Measurements from ENCODE around the gene TRIM62. TPM values are rescaled to one million over a fixed set of nuclear protein-coding genes. Genes with fewer than 3 reads are reported as not detected.

TRIM62 gene
- total and polyA plus RNA-seq, 2 donors = 1.8 to 7.8 TPM

DNA sequence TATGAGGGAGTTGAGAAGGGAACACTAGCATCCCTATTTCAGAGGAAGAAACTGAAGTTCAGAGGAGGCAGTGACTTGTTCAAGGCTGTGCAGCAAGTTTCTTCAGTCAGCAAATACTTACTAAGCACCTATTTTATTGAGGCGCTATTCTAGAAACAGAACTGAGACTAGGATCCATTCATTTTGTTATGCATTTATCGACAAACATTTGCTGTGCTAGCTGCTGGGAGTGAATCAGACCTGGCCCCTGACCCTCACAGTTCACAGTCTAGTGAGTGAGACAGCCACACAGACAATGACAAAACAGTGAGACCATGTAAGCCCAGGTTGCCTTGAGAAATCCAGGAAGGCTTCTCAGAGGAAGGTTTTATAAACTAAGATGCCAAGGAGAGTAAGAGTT, 28.2 kb downstream of the TRIM62 start:
- no peaks in the 10 kb centered on the region for H3K9me3 ChIP-seq (ENCODE audit: control insufficient read depth in 2 of 2, insufficient read depth in 1 of 2, low read length in 1 of 2)
- H3K27ac ChIP-seq (ENCODE audit: low read depth in 1 of 2, low read length in 1 of 2) = peak overlapping the region; percentile 27 to 69
- DNase-seq (ENCODE audit: low read depth in 6 of 9, low spot score in 9 of 9) = no peak
- H3K27me3 ChIP-seq (ENCODE audit: control insufficient read depth in 2 of 2, insufficient read depth in 1 of 2, low read length in 1 of 2) = no peaks in the 10 kb centered on the region
- peaks cover 6 to 19% of the 10 kb centered on the region in 2 donors for H3K4me1 ChIP-seq (ENCODE audit: control insufficient read depth in 2 of 2, insufficient read depth in 2 of 2, low read length in 2 of 2)
- WGBS = 98% methylated on average over 2 of the region's 2 CpGs
- no peak overlapping the region for H3K4me3 ChIP-seq (ENCODE audit: low read length in 2 of 2)
- peaks cover 5 to 18% of the 10 kb centered on the region in 2 donors for H3K36me3 ChIP-seq (ENCODE audit: control insufficient read depth in 2 of 2, insufficient read depth in 2 of 2, low read length in 1 of 2)

DNA sequence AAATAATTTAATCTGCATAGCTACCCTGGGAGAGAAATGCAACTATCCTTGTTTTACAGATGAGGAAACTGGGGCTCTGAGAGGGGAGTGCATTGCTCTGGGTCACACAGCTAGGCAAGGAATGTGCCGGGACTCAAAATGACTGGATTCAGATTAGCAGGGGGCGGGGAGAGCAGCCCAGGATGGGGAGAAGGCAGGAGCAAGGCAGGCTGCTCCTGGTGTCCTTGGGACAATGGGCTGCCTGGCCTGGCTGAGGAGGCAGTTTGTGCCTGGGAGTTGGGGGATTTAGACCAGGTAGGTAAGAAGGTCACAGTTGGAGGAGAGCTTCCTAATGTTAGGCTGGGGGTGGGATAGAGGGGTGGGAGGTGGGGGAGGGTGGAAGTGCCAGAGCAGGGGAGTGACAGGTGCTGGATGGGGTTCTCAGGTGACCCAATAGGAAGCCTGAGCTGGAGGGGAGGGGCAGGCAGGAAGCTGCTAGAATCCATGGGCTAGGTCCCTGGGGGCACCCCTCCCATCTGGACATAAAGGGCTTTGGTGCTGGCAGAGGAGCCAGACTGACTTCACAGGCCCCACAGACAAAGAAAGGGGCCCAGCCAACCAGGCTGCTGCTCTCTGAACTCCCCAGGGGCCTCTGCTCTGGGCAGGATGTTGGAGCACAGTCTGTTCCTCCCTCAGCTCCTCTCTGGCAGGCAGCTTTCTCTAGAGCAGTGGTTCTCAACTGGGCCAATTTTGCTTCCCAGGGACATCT, 29.0 kb downstream of the TRIM62 start:
- peak overlapping the region in 1 of 2 donors; percentile 27 for H3K27ac ChIP-seq (ENCODE audit: low read depth in 1 of 2, low read length in 1 of 2)
- H3K36me3 ChIP-seq (ENCODE audit: control insufficient read depth in 2 of 2, insufficient read depth in 2 of 2, low read length in 1 of 2) = peaks cover 0 to 12% of the 10 kb centered on the region in 2 donors
- peak in 8 of 9 donors; percentile 15 to 68 (median 29) for DNase-seq (ENCODE audit: low read depth in 6 of 9, low spot score in 9 of 9)
- H3K27me3 ChIP-seq (ENCODE audit: control insufficient read depth in 2 of 2, insufficient read depth in 1 of 2, low read length in 1 of 2) = no peaks in the 10 kb centered on the region
- no peak overlapping the region for H3K4me3 ChIP-seq (ENCODE audit: low read length in 2 of 2)
- H3K9me3 ChIP-seq (ENCODE audit: control insufficient read depth in 2 of 2, insufficient read depth in 1 of 2, low read length in 1 of 2) = no peaks in the 10 kb centered on the region
- WGBS = 95% methylated on average over 2 of the region's 2 CpGs
- peaks cover 6 to 19% of the 10 kb centered on the region in 2 donors for H3K4me1 ChIP-seq (ENCODE audit: control insufficient read depth in 2 of 2, insufficient read depth in 2 of 2, low read length in 2 of 2)

DNA sequence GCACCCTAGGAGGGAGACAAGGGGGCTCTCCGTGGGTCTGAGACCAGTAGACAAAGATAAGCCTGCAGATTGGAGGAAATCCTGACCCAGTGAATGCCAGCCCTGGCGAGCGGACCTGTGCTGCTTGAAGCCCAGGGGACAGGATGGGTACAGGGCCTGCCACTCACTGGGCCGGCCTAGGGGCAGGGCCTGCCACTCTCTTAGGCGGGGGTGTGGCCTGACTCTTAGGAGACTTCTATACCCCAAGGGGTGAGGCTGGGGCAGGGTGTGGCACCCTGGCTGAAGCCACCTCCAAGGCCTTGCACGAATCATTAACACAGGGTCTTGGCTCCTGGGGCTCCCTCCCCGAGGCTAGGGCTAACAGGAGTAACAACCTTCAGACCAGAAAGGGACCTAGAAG, 30.7 kb downstream of the TRIM62 start:
- H3K4me1 ChIP-seq (ENCODE audit: control insufficient read depth in 2 of 2, insufficient read depth in 2 of 2, low read length in 2 of 2) = peaks cover 6 to 19% of the 10 kb centered on the region in 2 donors
- no peaks in the 10 kb centered on the region for H3K9me3 ChIP-seq (ENCODE audit: control insufficient read depth in 2 of 2, insufficient read depth in 1 of 2, low read length in 1 of 2)
- no peak overlapping the region for H3K27ac ChIP-seq (ENCODE audit: low read depth in 1 of 2, low read length in 1 of 2)
- peaks cover 13 to 27% of the 10 kb centered on the region in 2 donors for H3K36me3 ChIP-seq (ENCODE audit: control insufficient read depth in 2 of 2, insufficient read depth in 2 of 2, low read length in 1 of 2)
- no peaks in the 10 kb centered on the region for H3K27me3 ChIP-seq (ENCODE audit: control insufficient read depth in 2 of 2, insufficient read depth in 1 of 2, low read length in 1 of 2)
- no peak overlapping the region for H3K4me3 ChIP-seq (ENCODE audit: low read length in 2 of 2)
- DNase-seq (ENCODE audit: low read depth in 6 of 9, low spot score in 9 of 9) = no peak
- WGBS = 96% methylated on average over 7 of the region's 7 CpGs

GRCh38 chr1:33150522-33150921, 31.3 kb downstream of the TRIM62 start:
- Histone ChIP-seq H3K4me1 (ENCODE audit: control insufficient read depth in 2 of 2, insufficient read depth in 2 of 2, low read length in 2 of 2) (peaks cover 6 to 19% of the 10 kb centered on the region in 2 donors), H3K27ac (ENCODE audit: low read depth in 1 of 2, low read length in 1 of 2) (no peak overlapping the region), H3K36me3 (ENCODE audit: control insufficient read depth in 2 of 2, insufficient read depth in 2 of 2, low read length in 1 of 2) (peaks cover 17 to 33% of the 10 kb centered on the region in 2 donors), H3K9me3 (ENCODE audit: control insufficient read depth in 2 of 2, insufficient read depth in 1 of 2, low read length in 1 of 2) (no peaks in the 10 kb centered on the region), H3K4me3 (ENCODE audit: low read length in 2 of 2) (no peak overlapping the region), H3K27me3 (ENCODE audit: control insufficient read depth in 2 of 2, insufficient read depth in 1 of 2, low read length in 1 of 2) (no peaks in the 10 kb centered on the region)
- DNase-seq (ENCODE audit: low read depth in 6 of 9, low spot score in 9 of 9) = no peak
- 98% methylated on average over 4 of the region's 4 CpGs for WGBS

- peaks cover 22 to 35% of the 10 kb centered on the region in 2 donors for H3K36me3 ChIP-seq (ENCODE audit: control insufficient read depth in 2 of 2, insufficient read depth in 2 of 2, low read length in 1 of 2)
- 97% methylated on average over 7 of the region's 7 CpGs for WGBS
- no peaks in the 10 kb centered on the region for H3K27me3 ChIP-seq (ENCODE audit: control insufficient read depth in 2 of 2, insufficient read depth in 1 of 2, low read length in 1 of 2)
- H3K9me3 ChIP-seq (ENCODE audit: control insufficient read depth in 2 of 2, insufficient read depth in 1 of 2, low read length in 1 of 2) = no peaks in the 10 kb centered on the region
- no peak overlapping the region for H3K27ac ChIP-seq (ENCODE audit: low read depth in 1 of 2, low read length in 1 of 2)
- DNase-seq (ENCODE audit: low read depth in 6 of 9, low spot score in 9 of 9) = no peak
- H3K4me1 ChIP-seq (ENCODE audit: control insufficient read depth in 2 of 2, insufficient read depth in 2 of 2, low read length in 2 of 2) = peaks cover 6 to 19% of the 10 kb centered on the region in 2 donors
- no peak overlapping the region for H3K4me3 ChIP-seq (ENCODE audit: low read length in 2 of 2)
Measured at GRCh38 chr1:33149453-33150190, 32.2 kb downstream of the TRIM62 start.

DNA sequence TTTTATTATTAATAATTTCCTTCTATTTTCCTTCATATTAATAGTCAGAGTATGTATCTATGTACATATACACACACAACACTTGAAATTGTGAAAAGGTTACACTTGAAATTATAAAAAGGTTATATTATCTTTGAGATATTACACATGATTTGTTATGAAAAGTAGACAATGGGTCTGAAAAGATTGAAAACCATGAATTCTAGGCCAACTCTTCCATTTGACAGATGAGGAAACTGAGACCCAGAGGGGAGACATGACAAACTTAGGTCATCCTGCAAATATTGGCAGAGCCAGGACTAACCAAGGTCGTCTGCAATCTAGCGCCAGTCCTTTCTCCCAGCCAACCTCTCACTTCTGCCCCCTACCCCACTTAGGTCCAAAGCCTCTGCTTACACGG, 33.2 kb downstream of the TRIM62 start:
- DNase-seq (ENCODE audit: low read depth in 6 of 9, low spot score in 9 of 9) = no peak
- no peak overlapping the region for H3K4me3 ChIP-seq (ENCODE audit: low read length in 2 of 2)
- H3K27ac ChIP-seq (ENCODE audit: low read depth in 1 of 2, low read length in 1 of 2) = no peak overlapping the region
- H3K4me1 ChIP-seq (ENCODE audit: control insufficient read depth in 2 of 2, insufficient read depth in 2 of 2, low read length in 2 of 2) = peaks cover 6 to 15% of the 10 kb centered on the region in 2 donors
- peaks cover 24 to 36% of the 10 kb centered on the region in 2 donors for H3K36me3 ChIP-seq (ENCODE audit: control insufficient read depth in 2 of 2, insufficient read depth in 2 of 2, low read length in 1 of 2)
- H3K27me3 ChIP-seq (ENCODE audit: control insufficient read depth in 2 of 2, insufficient read depth in 1 of 2, low read length in 1 of 2) = no peaks in the 10 kb centered on the region
- no peaks in the 10 kb centered on the region for H3K9me3 ChIP-seq (ENCODE audit: control insufficient read depth in 2 of 2, insufficient read depth in 1 of 2, low read length in 1 of 2)
- WGBS = 92% methylated on average over 3 of the region's 3 CpGs

- no peak overlapping the region for H3K27ac ChIP-seq (ENCODE audit: low read depth in 1 of 2, low read length in 1 of 2)
- peaks cover under 1 to 9% of the 10 kb centered on the region in 2 donors for H3K4me1 ChIP-seq (ENCODE audit: control insufficient read depth in 2 of 2, insufficient read depth in 2 of 2, low read length in 2 of 2)
- H3K27me3 ChIP-seq (ENCODE audit: control insufficient read depth in 2 of 2, insufficient read depth in 1 of 2, low read length in 1 of 2) = no peaks in the 10 kb centered on the region
- H3K36me3 ChIP-seq (ENCODE audit: control insufficient read depth in 2 of 2, insufficient read depth in 2 of 2, low read length in 1 of 2) = peaks cover 24 to 34% of the 10 kb centered on the region in 2 donors
- H3K4me3 ChIP-seq (ENCODE audit: low read length in 2 of 2) = no peak overlapping the region
- 89% methylated on average over 3 of the region's 3 CpGs for WGBS
- H3K9me3 ChIP-seq (ENCODE audit: control insufficient read depth in 2 of 2, insufficient read depth in 1 of 2, low read length in 1 of 2) = no peaks in the 10 kb centered on the region
- no peak for DNase-seq (ENCODE audit: low read depth in 6 of 9, low spot score in 9 of 9)
Measured at GRCh38 chr1:33147997-33148314, 33.9 kb downstream of the TRIM62 start.

- H3K27me3 ChIP-seq (ENCODE audit: control insufficient read depth in 2 of 2, insufficient read depth in 1 of 2, low read length in 1 of 2) = no peaks in the 10 kb centered on the region
- H3K4me1 ChIP-seq (ENCODE audit: control insufficient read depth in 2 of 2, insufficient read depth in 2 of 2, low read length in 2 of 2) = peaks cover 0 to 4% of the 10 kb centered on the region in 2 donors
- WGBS = 99% methylated on average over 30 of the region's 30 CpGs
- H3K4me3 ChIP-seq (ENCODE audit: low read length in 2 of 2) = no peak overlapping the region
- no peaks in the 10 kb centered on the region for H3K9me3 ChIP-seq (ENCODE audit: control insufficient read depth in 2 of 2, insufficient read depth in 1 of 2, low read length in 1 of 2)
- H3K36me3 ChIP-seq (ENCODE audit: control insufficient read depth in 2 of 2, insufficient read depth in 2 of 2, low read length in 1 of 2) = peaks cover 24 to 31% of the 10 kb centered on the region in 2 donors
- no peak for DNase-seq (ENCODE audit: low read depth in 6 of 9, low spot score in 9 of 9)
- no peak overlapping the region for H3K27ac ChIP-seq (ENCODE audit: low read depth in 1 of 2, low read length in 1 of 2)
Measured at GRCh38 chr1:33147275-33147996, 34.4 kb downstream of the TRIM62 start.

- Histone ChIP-seq H3K4me3 (ENCODE audit: low read length in 2 of 2) (no peak overlapping the region), H3K36me3 (ENCODE audit: control insufficient read depth in 2 of 2, insufficient read depth in 2 of 2, low read length in 1 of 2) (peaks cover 24 to 31% of the 10 kb centered on the region in 2 donors), H3K4me1 (ENCODE audit: control insufficient read depth in 2 of 2, insufficient read depth in 2 of 2, low read length in 2 of 2) (peaks cover 0 to 2% of the 10 kb centered on the region in 2 donors), H3K27ac (ENCODE audit: low read depth in 1 of 2, low read length in 1 of 2) (no peak overlapping the region), H3K27me3 (ENCODE audit: control insufficient read depth in 2 of 2, insufficient read depth in 1 of 2, low read length in 1 of 2) (no peaks in the 10 kb centered on the region), H3K9me3 (ENCODE audit: control insufficient read depth in 2 of 2, insufficient read depth in 1 of 2, low read length in 1 of 2) (no peaks in the 10 kb centered on the region)
- 88% methylated on average over 3 of the region's 3 CpGs for WGBS
- DNase-seq (ENCODE audit: low read depth in 6 of 9, low spot score in 9 of 9) = no peak
Measured at GRCh38 chr1:33146003-33146402, 35.8 kb downstream of the TRIM62 start.

All from thymus (tissue), 11 donors.